ENCODE data around the gene ZNF516.

Gene ZNF516

GRCh38 chr18:76412818-76413565, 82.0 kb downstream of the ZNF516 start:
- DNase-seq: no peak

GRCh38 chr18:76412010-76412817, 82.8 kb downstream of the ZNF516 start:
- DNase-seq: no peak

GRCh38 chr18:76410660-76411417, 84.2 kb downstream of the ZNF516 start:
- no peak for DNase-seq

- no peak for DNase-seq
These were observed 85.0 kb downstream of the ZNF516 start for GRCh38 chr18:76410033-76410432.

- no peak for DNase-seq
These were observed 86.5 kb downstream of the ZNF516 start for GRCh38 chr18:76408480-76409067.

- DNase-seq: no peak
These were observed 87.4 kb downstream of the ZNF516 start for GRCh38 chr18:76407681-76408080.

- DNase-seq: no peak
These were observed 88.3 kb downstream of the ZNF516 start for GRCh38 chr18:76406791-76407190.

GRCh38 chr18:76405681-76406356, 89.2 kb downstream of the ZNF516 start:
- peak; percentile 63 for DNase-seq

- DNase-seq: no peak
These were observed 89.8 kb downstream of the ZNF516 start for GRCh38 chr18:76405280-76405679.

GRCh38 chr18:76404345-76404831, 90.7 kb downstream of the ZNF516 start:
- no peak for DNase-seq

GRCh38 chr18:76402026-76402990, 92.7 kb downstream of the ZNF516 start:
- DNase-seq: no peak

GRCh38 chr18:76401498-76401897, 93.5 kb downstream of the ZNF516 start:
- DNase-seq: no peak

- no peak for DNase-seq
These were observed 95.2 kb downstream of the ZNF516 start for GRCh38 chr18:76399613-76400391.

- DNase-seq: peak; percentile 72
These were observed 96.0 kb downstream of the ZNF516 start for GRCh38 chr18:76398896-76399612.

GRCh38 chr18:76398295-76398694, 96.7 kb downstream of the ZNF516 start:
- no peak for DNase-seq

GRCh38 chr18:76397631-76398030, 97.4 kb downstream of the ZNF516 start:
- DNase-seq: no peak

- DNase-seq: no peak
These were observed 98.2 kb downstream of the ZNF516 start for GRCh38 chr18:76396792-76397191.

- no peak for DNase-seq
These were observed 99.4 kb downstream of the ZNF516 start for GRCh38 chr18:76395609-76396008.

GRCh38 chr18:76394780-76395476, 100.1 kb downstream of the ZNF516 start:
- DNase-seq: no peak

Measured in activated gamma-delta T cell treated with Interleukin-2 at 50 U/mL for 16 hours (primary cell).